Adrenal gland (tissue), 5 donors: ENCODE data around the gene ANO2.

Experiments used
- CTCF ChIP-seq, 6 experiments: fragments of 450-650 bp in 4 of 6; fragments of 200-600 bp in 2 of 6; sonication (generic) in 1 of 6; IDR thresholded peaks; 1 replicate in 5 of 6; 2 replicates in 1 of 6; pipeline versions ENCODE4 v1.5.1 to v1.8.0; 2016 to 2021; ENCODE audit warnings: antibody characterized with exemption in 6 of 6, mild to moderate bottlenecking in 2 of 6, moderate library complexity in 1 of 6
- POLR2A ChIP-seq, 2 donors: fragments of 450-650 bp; IDR thresholded peaks; one replicate each; pipeline ENCODE4 v1.6.1; 2017; ENCODE audit warnings: antibody characterized with exemption in 2 of 2, mild to moderate bottlenecking in 2 of 2, moderate library complexity in 1 of 2
- donor health status: DM: no; HTN: no; CAD: no.

DNA sequence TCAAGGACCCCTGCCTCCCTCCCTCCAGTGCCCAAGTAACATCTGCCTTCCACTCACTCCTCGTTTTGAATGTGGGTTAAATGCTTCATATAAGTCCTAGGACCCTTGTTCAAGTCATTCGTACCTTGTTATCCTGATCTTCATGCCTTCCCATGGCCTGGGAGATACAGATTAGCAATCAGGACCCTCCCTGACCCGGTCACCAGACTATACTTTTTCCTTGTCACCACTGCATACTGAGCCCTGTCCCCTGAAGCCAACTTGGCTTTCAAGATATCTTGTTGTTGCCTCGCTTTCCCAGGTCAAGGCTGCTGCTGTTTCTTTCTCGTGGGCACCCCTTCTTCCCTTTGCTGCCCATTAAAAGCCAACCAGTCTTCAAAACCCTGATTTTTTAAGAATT lies 208.5 kb downstream of the ANO2 start:
- TF ChIP-seq CTCF (IDR thresholded peaks at IDR 0.05): no peak
- TF ChIP-seq POLR2A (IDR thresholded peaks at IDR 0.05): no peak
